Brain pericyte (primary cell): Measurements from ENCODE around the gene ITGA1.

Source experiments
- DNase-seq: peaks from one replicate; pipeline ENCODE4 v3.0.0-alpha.2; 2012; ENCODE audit warnings: low read depth, low spot score

Gene ITGA1

DNA sequence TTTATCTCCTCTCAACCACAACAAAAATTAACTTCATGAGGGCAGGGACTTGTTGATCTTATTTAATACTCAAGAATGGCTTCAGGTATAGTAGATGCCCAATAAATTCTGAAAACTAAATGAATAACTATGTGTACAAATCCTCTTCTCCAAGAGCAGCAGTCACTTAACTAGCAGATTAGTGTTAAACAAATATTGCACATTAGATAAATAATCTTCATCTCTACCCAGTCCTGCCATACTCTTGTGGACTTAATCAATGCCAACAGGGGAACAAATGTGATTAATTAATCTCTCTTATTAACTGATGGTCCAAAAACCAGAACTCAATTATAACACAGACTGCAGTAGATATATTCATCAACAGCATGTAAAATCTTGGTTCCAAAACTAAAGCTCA, 15.0 kb upstream of the ITGA1 start:
- no peak for DNase-seq

GRCh38 chr5:52773342-52773741, 14.4 kb upstream of the ITGA1 start:
- no peak for DNase-seq

DNA sequence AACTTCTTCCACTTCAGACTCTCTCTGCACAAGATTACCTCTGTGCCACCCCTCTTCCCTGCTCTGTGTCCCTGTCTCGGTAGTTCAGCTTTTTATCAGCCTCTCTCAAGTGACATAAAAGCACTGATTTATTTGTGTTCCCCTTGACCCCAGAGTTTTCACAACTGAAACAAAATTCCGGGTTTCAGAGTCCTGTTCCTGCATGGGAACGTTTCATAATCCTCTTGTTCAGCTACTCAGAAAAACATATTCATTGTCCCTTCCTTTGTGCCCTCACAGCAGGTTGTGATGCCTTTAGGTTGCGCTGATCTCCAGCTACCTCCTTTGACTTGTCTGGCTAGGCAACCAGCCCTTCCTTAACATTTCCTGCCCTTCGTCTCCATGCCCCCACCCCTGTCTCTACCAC, 13.7 kb upstream of the ITGA1 start:
- no peak for DNase-seq

GRCh38 chr5:52776116-52776515, 11.6 kb upstream of the ITGA1 start:
- DNase-seq = no peak

- DNase-seq = no peak
Observed at GRCh38 chr5:52777186-52777585, 10.5 kb upstream of the ITGA1 start.

DNA sequence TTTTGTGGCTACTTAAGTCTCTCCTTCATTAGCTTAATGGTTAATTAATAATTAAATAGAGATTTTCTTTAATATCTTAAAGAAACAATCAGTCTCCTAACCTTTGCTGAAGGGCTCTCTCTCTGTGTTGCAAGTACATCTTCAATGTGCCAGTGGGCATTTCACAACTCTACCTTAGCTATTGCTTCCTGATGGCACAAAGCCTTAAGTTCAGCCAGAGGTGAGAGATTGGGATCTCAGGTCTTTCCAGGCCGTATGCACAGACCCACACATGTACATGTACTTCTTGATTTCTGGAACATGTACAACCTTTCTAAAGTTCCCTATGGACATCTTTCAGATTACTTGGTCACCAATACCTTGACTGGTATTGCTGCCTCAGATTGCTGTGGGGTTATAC, 8.9 kb upstream of the ITGA1 start:
- DNase-seq = no peak

- DNase-seq = no peak
Observed at GRCh38 chr5:52779213-52779612, 8.5 kb upstream of the ITGA1 start.

- no peak for DNase-seq
Observed at GRCh38 chr5:52783226-52783959, 4.3 kb upstream of the ITGA1 start.

- no peak for DNase-seq
Observed at GRCh38 chr5:52784737-52785136, 3.0 kb upstream of the ITGA1 start.

DNA sequence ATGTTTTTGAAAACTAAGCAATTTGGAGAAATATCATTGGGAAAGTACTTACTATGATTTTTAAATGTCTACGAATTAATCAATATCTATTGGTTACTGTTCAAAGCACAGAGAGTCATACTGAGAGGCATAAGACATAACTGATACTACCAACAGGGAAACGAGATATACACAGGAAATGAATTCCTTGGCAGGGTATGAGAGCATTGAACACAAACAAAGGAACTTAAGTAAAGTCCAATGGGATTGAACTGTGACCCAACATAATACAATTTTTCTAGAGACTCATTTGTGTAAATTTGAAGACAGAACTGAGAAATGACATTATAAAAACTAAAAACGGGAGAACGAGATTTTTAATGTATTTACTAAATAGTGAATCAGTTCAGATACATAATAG, 1.3 kb upstream of the ITGA1 start:
- DNase-seq = no peak

DNA sequence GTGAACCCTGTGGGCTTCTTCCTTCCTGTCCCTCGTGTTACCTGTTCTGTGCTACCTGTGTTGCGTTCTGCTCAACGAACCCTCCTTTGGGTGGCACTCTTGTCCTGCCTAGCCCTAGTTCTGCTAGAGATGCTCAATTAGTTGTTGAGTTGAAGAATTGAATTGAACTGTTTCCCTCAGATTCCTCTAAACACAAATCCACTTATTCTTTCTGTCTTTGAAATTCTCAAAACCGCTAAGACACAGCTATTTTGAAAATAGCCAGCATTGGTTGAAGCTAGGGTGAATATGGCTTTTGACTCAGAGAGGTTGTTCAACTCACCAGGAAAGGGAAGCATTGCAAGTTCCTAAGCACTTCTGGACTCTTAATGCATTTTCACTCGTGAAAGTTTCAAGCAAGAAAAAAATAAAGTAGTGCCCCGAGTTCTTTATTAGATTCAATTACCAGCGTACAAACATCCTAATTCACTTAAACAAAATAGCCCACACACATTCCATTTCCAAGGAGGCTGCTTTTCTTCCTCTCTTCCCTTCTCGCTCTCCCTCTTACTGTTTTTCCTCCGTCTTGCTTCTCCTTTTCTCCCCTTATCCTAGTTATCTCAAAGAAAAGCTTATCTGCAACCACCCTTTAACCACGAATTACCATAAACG, 642 bp upstream of the ITGA1 start:
- no peak for DNase-seq

- no peak for DNase-seq
Observed at GRCh38 chr5:52788505-52788821, 747 bp downstream of the ITGA1 start.

GRCh38 chr5:52789378-52789777, 1.7 kb downstream of the ITGA1 start:
- no peak for DNase-seq

GRCh38 chr5:52789851-52790250, 2.1 kb downstream of the ITGA1 start:
- DNase-seq = no peak

DNA sequence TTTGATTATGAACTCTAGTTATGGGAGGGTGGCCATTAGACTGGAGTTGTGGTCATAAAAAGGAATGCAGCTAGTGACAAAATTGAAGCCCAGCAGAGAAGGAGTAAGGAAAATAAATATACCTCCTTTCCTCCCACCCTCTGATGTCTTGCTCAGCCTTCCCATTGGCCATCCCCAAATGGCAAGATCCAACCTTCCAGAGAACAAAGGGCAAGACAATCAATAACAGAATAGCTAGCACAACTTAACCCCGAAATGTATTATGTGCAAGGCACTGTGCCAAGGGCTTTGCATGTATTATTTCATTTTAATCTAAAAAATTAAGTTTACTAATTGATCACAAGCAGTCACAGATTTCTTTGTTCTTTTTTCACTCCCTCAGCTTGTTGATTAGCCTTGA, 3.6 kb downstream of the ITGA1 start:
- DNase-seq = no peak

DNA sequence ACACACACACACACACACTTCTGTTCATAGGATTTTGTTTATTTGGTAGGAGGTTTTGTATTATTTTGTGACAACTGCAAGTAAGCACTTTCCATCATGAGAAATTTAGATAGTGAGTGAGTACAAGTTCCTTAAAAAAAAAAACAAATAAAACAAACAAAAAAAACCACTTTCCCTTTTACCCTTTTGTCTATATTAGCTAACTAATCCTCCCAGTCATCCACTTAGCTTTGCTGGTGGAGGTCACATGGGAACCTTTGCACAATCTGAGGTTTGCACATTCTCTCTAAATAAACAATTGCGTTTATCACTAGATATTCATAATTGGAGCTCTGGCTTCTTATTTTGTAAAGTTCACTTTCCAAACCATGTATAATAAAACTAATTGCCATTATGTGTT, 6.8 kb downstream of the ITGA1 start:
- DNase-seq = no peak

DNA sequence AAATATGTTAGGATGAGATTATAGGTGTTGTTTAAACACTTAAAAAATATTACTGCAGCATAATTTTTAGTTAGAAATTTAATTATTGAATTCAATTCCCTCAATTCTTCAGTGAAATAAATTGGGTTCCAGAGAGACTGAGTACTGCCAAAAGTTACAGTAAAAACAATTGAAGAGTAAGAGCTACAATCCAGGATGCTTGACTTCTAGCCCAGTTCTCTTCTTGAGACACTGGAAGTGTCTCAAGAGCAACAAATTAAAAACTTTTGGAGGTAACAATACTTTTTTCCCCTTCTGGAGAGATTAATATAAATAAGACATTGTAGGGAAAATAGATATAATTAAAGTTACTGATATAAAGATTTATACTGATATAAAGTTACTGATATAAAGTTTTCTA, 8.3 kb downstream of the ITGA1 start:
- DNase-seq = no peak

DNA sequence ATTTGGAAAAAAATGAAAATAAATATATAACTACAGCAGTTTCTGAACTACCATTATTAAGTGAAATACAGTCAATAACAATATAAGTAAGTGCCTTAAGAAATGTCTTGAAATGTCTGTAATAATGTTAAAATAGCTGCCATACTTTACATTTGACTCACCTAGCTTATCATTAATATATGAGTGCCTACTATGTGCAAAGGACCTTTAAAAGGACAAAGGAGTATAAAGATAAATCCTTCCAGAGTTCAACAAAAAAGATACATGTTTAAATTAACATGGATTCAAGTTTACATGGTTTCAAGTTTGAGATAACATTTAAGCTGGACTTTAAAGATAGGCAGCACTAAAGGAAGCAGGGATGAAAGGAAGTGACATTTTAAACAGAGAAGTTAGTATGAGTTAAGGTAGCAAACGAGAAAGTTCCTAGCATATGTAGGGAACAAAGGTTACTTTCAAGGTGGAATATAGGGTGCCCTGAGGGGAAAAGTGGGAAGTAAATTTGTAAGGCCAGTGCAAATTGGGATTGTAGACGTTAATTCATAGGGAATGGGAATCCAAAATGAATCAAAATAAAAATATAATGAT, 8.9 kb downstream of the ITGA1 start:
- DNase-seq = no peak

DNA sequence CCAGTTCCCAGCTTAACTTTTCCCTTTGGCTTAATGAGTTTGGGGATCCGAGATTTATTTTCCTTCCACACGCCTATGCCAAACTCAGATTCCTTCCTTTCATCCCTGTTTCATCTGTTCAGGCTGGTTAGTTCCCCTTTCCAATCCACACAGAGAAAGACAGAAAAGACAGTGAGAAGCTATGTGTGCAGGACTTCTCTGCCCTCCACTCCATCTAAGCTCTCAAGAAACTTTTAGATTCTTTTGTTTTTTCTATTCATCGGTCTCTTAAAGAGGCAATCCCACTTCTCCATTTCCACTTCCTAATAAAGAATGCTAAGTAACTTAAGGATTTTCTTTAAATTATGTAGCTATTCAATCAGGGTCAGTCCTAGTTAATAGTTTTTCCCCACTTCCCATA, 11.2 kb downstream of the ITGA1 start:
- DNase-seq = no peak

DNA sequence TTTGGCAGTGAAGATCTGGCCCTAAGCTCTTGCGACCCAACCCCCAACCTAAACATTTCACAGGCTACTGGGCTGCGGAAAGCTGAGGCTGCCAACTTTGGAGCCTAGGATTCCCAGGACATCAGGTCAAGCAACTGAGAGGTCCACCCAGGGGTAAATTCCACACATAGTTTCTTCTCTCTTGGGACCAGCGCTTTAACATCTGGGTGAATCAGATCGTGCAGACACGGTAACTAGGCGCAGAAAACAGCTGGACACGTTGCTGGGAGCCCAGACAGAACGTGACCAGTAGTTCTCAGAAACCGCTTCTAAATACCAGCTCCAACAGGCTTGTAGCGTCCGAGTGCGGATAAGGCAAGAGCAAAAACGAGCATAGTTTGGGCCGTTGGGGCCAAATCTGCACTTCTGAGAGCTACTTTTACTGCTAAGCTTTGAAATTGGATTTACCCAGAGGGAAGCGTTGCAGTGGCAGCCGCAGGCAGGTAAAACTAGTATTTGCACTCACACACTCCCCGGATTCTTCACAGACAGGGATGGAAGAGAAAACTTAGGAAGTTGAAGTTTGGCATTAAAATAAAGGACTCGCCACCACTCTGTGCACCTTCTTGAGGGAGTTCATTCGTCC, 11.8 kb downstream of the ITGA1 start:
- DNase-seq = peak; percentile 47

- peak; percentile 88 for DNase-seq
Observed at GRCh38 chr5:52799983-52800393, 12.3 kb downstream of the ITGA1 start.

GRCh38 chr5:52800394-52801213, 12.9 kb downstream of the ITGA1 start:
- no peak for DNase-seq
